AG04450 (cell line): ENCODE data around the gene RTL9. TPM values are rescaled to one million over a fixed set of nuclear protein-coding genes. Genes with fewer than 3 reads are reported as not detected.

Experiments
- CTCF ChIA-PET: fragments of 300-600, 350-600 bp; formaldehyde crosslinking; extraction: SDS; loops from one replicate; lab custom pipeline; 2022; ENCODE audit warnings: antibody characterized with exemption, inconsistent platforms; lab: Charles Lee
- POLR2A ChIA-PET: fragments of 350-600 bp; formaldehyde crosslinking; extraction: SDS; loops from one replicate; lab custom pipeline; 2021; ENCODE audit warnings: antibody characterized with exemption, inconsistent platforms; lab: Yijun Ruan, JAX
- DNase-seq: peaks from one replicate; pipeline ENCODE4 v3.0.0-alpha.2; 2011; ENCODE audit warnings: low read depth, low spot score
- H3K27ac ChIP-seq: one replicate; pipeline ENCODE4 v1.5.1; 2012; ENCODE audit warnings: low read depth, low read length, control low read depth
- H3K27me3 ChIP-seq: one replicate; pipeline ENCODE4 v1.6.0; 2012; ENCODE audit warnings: low read length; ENCODE audit not compliant: control insufficient read depth, insufficient read depth
- H3K4me3 ChIP-seq: 2 replicates; pipeline ENCODE4 v1.5.1; 2011; ENCODE audit warnings: mild to moderate bottlenecking, low read depth, low read length, control low read depth
- H3K9me3 ChIP-seq: 2 replicates; pipeline ENCODE4 v1.5.1; 2012; ENCODE audit warnings: low read length; ENCODE audit not compliant: control insufficient read depth, insufficient read depth
- CTCF ChIP-seq: IDR thresholded peaks from 2 replicates; pipeline ENCODE4 v1.5.1; 2011; ENCODE audit warnings: low read depth, low read length, control low read depth, inconsistent platforms
- polyA plus RNA-seq: library from polyadenylated mRNA; depleted of rRNA; stranded (reverse); fragments of >200 nt; gene quantifications from 2 replicates; pipeline ENCODE4 v1.2.3, GENCODE V29; 2011; rRNA removed
- small RNA-seq: library from RNA; depleted of rRNA; stranded (forward); fragments of <200 nt; gene quantifications from one replicate; pipeline ENCODE3, GENCODE V24; 2012; ENCODE audit warnings: low read depth; ENCODE audit not compliant: insufficient read length

Gene RTL9
- polyA plus RNA-seq, 1 experiment, result 0.12 TPM

DNA sequence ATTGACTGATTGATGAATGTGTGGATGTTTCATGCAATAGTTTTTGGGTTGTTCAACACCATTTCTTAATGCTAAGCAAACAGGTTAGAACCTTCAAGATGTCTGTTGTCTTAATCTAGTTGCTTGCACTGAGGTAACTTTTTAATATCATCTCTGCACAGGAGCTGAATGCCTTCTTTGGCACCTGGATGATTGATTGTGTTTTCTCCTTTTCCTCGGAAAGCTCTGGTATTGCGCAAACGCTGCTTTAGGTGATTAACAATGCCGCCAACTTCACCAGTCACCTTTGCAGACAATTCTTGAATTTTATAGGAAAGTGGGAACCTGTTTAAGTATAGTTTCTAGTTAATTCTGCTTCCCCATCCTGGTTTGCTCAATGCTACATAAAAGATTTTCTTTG, 48.2 kb downstream of the RTL9 start:
- Histone ChIP-seq H3K9me3 (no peaks in the 10 kb centered on the region), H3K4me3 (no peak overlapping the region), H3K27me3 (no peaks in the 10 kb centered on the region), H3K27ac (no peak overlapping the region)
- no peak for DNase-seq
- ChIA-PET CTCF (interaction anchor here (1.1 to 14.3 kb wide), 6 partner anchors 11 to 259 kb away, joined by 3 to 464 read pairs (median 18); no protein-coding TSS in a partner anchor), POLR2A (no interaction called here)
- TF ChIP-seq CTCF, result no peak

GRCh38 chrX:110407910-110408545, 49.4 kb downstream of the RTL9 start:
- H3K9me3 ChIP-seq, result no peaks in the 10 kb centered on the region
- TF ChIP-seq CTCF, result peak; percentile 69
- H3K27me3 ChIP-seq, result no peaks in the 10 kb centered on the region
- DNase-seq, result no peak
- ChIA-PET POLR2A (no interaction called here), CTCF (interaction anchor here (0.6 to 14.3 kb wide), 27 partner anchors 10 to 517 kb away, joined by 3 to 464 read pairs (median 4); no protein-coding TSS in a partner anchor)
- no peak overlapping the region for H3K4me3 ChIP-seq
- no peak overlapping the region for H3K27ac ChIP-seq

Small RNA genes lying within 50 kb of the gene (small RNA-seq; reads per million reads assigned to genes)
- not detected for gene GNG5P2

Other genes with a start within 250 kb of the RTL9 start
- gene AMMECR1, start 40.8 kb upstream of the RTL9 start, polyA plus RNA-seq, result 10.2 and 13.0 TPM in 2 replicates